SKM-1 (cell line): ENCODE measurements around the gene TAF4B.
A peak's percentile ranks its signal among the peaks of the same experiment; 100 is the strongest.
"Not testable (repeated sequence)": the region's sequence is repeated elsewhere in the genome, so short reads cannot be mapped to it uniquely, and the experiment has no call there.

ENCODE experiments used
- DNase-seq: peaks from one replicate; lab custom pipeline; 2025; ENCODE audit not compliant: unreplicated experiment; lab: John Stamatoyannopoulos, UW

The TAF4B gene

DNA sequence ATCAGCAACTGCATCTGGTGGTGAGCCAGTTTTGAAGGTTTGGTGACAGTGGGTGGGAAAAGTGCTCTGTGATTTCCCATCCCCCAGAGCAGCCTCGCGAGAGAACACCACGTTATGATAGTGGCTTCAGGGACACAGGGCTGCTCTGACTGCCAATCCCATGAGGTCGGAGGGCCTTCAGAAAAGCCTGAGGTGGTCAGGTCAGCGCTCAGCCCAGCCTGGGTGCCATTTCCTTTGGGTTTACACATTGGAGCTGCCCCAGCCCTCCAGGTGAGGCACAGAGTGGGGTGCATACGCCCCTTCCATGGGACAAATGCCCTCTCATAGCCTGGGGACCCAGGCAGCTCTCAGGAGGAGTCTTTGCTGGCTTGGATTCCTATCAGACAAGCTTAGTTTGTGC is 195.3 kb downstream of the TAF4B start:
- no peak for DNase-seq

DNA sequence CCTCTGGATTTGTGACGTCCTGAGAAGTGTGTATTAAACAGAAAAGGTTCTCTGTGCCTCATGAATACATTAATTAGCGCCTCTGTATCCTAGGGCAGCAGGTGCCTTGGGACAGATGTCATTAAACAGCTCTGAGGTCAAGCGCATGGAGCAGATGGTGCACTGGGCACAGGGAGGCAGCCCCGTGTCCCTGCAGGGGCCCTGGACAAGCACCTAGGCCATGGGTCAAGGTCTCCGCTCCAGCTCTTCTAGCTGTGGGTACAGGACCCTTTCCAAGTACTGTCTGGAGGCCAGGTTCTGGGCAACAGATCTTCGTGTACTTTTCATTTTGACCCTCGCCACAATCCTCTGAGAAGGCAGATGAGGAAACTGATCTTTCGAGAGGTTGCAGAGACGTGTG is 195.7 kb downstream of the TAF4B start:
- DNase-seq, result no peak

DNA sequence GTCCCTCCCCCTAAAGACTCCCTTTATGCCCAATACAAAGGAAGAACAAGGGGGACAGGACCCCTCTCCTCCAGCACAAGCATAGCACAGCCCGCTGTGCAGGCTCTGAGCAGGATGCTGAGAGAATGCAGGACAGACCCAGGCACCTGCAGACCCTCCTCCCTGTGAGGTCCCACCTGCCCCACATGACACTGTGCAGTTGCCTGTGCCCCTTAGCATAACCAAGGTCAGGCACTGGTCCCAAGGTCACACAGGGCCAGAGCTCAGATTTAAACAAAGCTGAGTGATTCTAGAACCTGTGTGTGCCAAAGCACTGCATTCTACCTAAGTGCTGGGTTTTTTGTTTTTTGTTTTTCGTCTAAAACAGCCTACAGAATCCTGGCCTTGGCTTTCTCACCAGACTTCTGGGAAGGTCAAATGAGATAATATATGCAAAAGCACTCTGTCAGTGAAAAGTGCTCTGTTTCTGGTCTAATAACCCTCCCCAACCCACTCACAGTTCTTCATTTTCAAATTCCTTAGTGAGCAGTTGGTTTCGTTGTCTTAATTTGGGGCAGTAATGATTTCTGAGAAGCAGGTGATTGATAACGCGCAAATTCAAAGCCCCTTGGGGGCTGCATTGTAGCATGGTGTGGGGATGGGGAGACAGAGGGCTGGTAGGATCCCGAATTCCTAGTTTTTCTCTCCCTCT is 196.4 kb downstream of the TAF4B start:
- no peak for DNase-seq

DNA sequence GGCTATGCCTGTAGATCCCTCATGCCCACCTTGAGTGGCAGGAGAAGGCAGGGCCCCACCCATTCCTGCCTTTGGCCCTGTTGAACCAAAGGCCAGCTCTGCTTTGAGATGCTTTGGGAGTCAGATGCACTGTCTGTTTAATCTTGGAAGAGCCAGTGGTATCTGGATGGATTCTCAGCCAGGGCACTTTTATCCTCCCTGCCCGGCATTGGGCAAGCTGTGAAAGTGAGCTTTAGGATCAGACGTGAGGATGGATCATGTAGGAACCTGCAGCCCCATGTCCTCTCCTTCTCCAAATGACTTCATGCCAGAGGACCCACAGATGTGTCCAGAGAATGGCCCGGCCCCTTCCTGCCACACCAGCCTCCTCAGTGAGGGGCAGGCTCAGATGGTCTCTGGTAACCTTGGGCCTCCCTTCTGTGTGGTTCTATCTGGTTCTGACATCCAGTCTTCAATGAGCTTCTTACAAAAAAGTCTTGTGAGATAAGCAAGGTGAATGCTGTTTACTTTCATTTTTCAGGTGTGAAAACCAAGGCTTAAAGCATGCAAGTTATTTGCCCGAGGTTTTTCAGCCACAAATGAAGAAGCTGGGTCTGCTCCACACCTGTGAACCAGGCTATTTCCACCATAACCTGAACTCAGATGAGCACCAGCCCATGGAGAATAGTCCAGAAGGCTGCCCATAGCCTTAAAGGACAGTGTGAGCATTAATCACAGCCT is 198.3 kb downstream of the TAF4B start:
- DNase-seq, result no peak

DNA sequence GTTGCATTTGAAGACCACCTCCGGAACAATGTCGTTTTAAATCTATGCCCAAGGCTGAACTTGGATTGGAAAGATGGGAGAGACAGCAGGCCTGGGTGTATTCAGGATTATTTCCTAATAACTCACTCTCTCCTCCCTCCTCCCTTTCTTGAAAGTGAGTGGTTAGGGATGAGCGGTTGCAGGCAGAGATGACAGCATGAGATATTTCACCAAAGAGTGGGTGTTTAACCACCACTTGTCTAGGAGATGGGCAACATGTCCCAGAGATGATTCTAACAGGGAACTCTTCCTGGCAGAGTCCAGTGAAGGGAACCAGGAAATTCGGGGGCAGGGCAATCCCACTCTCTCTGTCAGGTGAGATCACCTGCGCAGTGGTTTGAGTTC is 198.9 kb downstream of the TAF4B start:
- DNase-seq, result no peak

DNA sequence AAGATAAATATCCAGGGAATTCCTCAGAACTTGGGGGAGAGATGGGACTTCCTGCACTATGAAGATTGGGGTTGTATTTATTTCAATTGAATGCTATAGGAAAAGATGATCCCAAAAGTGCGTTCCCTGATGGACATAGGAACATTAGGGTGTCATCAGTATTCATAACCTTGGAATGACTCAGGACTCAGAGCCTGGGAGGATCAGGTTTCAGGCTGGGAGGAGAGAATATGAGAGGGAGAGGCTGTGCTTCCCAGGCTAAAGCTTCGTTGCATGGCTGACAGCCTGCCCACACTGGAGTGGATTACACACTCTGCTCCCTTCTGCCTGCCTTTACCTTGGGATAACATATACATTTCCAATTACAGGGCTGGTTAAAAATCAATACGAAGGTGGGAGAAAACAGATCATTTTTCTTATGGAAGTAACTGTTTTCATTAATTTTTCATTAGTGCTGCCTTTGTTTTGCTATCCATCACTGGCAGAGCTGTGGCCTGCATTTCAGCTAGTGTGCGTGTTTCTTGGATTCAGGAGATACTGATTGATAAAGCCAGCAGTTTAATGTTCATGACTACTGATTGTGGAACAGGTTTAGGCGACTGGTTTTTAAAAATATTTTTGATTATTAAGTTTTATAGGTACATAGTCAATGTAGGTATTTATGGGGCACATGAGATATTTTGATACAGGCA is 203.4 kb downstream of the TAF4B start:
- DNase-seq, result no peak

DNA sequence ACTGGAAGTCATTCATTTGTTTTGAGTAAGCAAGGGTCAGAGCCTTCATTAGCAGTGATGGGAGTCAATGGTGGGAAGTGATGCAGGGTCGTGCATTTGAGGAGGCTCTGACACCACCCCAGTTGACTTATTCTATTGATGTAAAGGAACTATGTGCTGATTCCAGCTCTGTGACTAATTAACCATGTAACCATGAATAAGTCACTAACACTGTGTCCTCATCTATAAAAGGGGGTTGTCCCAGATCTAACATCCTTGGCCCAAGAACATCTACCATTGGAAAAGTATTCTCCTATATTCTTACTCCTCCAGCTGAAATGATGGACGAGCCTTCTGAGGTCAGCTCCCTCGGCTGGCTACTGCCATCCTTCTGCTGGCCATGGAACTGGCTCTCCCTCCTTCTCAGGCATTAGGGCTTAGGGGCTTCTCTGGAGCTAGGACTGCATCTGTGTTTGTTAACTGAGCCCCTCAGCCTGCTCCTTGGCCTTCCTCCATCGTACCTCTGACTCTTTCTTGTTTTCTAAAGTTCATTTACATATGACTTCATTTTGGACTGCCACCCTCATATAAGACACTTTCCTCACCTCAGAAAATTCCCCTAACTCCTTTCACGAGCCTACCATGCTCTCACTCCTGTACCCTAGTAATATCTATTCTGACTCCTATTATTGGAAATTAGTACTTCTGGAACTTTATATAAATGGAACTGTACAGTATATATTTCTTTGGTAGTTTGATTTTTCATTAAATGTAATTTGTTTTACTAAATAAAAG is 206.6 kb downstream of the TAF4B start:
- DNase-seq, result no peak

DNA sequence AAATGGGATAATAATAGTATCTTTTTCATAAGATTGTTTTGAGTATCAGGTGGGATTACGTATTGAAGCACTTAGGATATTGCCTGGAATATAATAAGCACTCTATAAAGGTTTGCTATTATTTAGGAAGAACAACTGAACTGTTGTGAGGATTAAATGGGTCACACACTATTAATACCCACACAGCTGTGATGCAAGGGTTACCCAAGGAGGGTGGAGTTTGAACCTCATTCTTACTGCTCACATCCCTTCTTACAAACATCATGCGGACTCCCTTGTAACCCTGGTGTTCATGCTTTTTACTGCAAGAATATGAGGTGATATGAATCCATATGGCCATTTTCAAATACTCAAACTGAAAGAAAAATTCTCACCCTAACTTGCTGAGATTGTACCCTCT is 208.6 kb downstream of the TAF4B start:
- no peak for DNase-seq

DNA sequence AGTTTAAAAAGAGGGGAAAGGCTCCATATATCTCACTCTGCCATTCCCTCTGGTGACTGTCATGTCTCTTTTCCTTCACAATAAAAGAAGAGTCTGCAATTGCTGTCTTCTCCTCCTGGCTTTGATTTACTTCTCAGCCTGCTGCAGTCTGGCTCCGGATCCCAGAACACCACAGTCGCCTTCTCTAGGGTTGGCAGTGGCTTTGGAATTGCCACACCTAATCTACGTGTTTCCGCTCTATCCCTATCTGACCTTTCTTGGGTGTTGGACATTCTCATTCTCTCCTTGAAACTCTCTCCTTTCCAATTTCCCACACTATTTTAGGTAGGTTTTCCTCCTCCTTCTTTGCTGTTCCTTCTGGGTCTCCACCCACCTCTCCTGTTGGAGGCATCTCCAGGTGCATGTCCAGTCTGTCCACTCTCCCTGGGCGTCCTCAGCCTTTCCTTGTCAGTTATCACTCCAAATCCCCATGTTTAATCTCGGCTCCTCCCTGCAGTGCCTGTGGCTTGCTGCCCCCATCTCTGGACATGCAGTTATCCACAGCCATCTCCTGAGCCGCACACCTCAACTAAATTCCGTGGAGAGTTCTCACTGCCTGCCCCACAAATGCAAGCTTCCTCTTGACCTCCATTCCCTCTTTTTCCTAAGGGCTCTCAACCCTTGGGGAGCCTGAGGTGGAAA is 209.3 kb downstream of the TAF4B start:
- DNase-seq, result no peak

DNA sequence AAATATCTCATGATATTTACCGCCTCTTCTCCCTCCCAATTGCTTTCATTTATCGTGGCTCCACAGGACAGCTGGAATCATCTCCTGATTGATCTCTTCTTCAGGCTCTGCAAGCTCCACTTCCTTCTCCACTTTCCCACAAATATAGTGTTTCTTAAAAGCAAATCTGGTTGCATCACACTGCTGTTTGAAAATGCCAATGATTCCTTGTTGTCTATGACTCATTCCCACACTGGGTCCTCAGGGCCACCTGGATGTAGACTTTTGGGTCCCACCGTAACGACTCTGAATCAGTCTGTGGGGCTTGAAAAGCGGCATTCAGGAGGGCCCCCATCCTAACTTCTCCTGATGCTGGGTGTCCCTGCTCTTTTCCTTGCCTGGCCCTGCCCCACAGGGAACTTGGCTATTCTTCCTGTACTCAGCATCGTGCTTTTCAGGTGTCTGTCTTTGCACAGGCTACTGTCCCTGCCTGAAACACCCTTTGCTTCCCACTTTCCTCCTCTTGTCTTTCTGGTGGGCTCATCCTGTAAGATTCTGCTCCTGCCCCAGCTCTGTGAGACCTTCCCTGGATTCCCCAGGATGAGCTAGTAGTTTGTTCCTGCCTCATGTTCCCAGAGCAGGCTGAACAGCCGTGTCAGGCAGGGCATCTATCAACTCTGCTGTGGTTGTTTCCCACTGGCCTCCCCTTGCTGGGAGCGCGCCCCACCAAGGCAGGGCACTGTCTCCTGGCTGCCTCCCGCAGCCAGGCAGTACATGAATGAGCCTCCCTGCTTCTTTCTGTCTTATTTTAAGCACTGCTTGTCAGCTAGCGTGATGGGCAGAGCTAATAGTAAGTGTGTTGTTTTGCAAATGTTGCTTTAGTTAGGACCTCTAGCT is 210.2 kb downstream of the TAF4B start:
- no peak for DNase-seq

DNA sequence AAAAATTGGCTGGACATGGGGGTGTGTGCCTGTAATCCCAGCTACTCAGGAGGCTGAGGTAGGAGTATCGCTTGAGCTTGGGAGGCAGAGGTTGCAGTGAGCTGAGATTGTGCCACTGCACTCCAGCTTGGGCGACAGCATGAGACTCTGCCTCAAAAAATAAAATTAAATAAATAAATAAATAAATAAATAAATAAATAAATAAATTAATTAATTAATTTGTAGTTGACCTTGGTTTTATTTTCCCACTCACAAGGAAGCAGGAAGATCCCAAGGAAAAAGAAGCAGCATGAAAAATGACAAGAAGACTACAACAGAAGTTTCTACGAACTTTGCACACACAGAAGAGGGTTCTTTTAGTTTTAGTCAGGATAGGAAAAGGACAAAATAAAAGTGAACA is 211.4 kb downstream of the TAF4B start:
- not testable (repeated sequence) for DNase-seq

DNA sequence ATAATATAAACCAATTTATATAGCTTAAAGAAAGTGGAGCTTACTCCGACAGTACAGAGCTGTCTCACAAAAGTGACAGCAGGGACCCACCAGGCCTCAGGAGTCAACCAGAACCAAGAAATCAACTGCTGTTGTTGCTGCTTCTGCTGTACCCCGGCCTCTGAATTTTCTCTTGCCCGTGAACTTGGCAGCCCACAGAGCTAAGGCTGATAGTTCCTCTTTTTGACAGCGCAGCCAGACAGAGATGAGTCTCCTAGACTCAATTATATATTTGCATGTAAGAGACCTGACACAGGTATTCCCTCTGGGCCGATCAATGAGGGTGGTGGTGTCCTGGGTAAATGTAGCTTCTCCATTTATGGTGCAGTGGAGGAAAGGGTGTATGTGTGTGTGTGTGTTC is 212.7 kb downstream of the TAF4B start:
- DNase-seq, result peak; percentile 11

DNA sequence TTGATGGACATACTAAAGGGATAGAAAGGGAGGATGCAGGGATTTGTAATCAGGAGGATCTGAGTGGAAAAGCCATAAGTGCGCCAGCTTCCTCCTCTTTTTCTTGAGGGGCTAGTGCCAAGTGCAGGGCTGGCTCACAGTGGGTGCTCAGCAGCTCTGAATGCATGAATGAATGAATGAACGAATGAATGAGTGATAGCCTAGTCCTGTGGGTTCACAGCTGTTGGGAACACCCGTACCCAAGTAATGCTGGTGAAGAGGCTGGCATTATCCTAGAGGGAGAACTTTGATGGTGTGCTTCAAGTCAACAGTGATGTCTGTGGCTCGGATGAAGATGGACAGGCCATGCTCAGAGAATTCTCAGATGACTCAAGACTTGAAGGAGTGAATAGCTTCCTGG is 213.3 kb downstream of the TAF4B start:
- DNase-seq, result no peak

DNA sequence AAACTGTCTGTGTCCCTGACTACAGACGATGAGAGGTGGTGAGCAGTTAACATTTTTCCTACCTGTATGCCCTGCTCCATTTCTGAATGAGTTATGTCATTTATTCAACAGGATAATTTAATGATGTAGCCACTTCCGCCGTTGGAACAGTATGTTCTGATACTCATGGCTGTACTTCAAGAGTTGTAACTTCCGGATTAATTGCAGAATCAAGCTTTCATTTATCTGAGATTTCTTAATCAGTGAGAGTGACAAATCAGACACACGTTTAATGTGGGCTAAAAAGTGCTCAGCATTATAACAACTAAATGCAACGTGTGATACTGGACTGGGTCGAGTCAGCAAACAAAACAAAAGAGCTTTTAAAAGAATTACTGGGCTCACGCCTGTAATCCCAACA is 214.4 kb downstream of the TAF4B start:
- no peak for DNase-seq
